D721Med (cell line): ENCODE results near the gene ABCA12.

Experiments
- DNase-seq: peaks from one replicate; pipeline ENCODE4 v3.0.0; 2011; ENCODE audit warnings: low spot score; ENCODE audit not compliant: insufficient read length
- FAIRE-seq: peaks from 2 replicates; lab custom pipeline; 2011; peaks lifted over from hg19 to GRCh38; lab: Jason Lieb, UNC
- TF ChIP-seq, protein P1 (sequence below): IDR thresholded peaks from 2 replicates; pipeline ENCODE4 v1.5.1; 2012; ENCODE audit warnings: mild to moderate bottlenecking, control low read depth; ENCODE audit not compliant: insufficient read depth; ENCODE audit errors: missing control alignments

The ABCA12 gene

DNA sequence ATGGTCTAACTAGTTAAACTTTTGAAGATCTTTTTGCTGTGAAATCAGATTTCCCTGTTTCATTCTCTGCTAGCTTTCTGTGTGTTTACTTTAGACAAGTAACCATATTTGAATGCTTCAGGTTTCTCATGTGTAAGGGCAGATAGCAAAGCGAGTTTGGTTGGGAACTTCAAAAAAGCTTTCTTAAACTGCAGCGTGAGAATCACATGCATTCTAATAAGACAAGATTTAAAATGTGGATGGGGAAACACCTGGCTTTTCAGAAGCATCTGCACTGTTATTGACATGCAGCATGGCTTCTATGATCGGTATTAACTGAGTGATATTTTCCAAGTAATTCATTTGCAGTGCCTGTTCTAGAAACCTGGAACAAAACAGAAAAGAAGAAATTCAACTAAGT is 119.3 kb downstream of the ABCA12 start:
- no peak for FAIRE-seq
- DNase-seq, result no peak
- TF ChIP-seq, protein P1, sequence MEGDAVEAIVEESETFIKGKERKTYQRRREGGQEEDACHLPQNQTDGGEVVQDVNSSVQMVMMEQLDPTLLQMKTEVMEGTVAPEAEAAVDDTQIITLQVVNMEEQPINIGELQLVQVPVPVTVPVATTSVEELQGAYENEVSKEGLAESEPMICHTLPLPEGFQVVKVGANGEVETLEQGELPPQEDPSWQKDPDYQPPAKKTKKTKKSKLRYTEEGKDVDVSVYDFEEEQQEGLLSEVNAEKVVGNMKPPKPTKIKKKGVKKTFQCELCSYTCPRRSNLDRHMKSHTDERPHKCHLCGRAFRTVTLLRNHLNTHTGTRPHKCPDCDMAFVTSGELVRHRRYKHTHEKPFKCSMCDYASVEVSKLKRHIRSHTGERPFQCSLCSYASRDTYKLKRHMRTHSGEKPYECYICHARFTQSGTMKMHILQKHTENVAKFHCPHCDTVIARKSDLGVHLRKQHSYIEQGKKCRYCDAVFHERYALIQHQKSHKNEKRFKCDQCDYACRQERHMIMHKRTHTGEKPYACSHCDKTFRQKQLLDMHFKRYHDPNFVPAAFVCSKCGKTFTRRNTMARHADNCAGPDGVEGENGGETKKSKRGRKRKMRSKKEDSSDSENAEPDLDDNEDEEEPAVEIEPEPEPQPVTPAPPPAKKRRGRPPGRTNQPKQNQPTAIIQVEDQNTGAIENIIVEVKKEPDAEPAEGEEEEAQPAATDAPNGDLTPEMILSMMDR, result no peak

DNA sequence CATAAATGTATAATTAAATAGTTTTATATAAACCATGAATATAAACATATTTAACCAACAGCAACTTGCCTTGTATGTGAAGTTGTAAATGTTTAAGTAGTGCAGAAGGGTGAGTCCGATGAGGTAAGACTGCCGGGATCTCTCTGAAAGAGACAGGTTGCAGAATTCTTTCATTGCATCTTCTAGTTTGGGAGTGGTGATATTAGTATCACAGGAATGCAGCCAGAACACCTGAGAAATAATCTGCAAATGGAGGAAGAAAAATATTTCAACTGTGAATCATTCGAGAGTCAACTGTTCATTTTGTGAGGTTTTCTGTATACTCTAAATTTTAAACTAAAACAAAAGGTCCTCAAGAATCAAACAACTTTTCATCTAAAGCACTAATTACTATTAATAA is 123.0 kb downstream of the ABCA12 start:
- no peak for DNase-seq
- FAIRE-seq, result no peak
- TF ChIP-seq, protein P1, result no peak

DNA sequence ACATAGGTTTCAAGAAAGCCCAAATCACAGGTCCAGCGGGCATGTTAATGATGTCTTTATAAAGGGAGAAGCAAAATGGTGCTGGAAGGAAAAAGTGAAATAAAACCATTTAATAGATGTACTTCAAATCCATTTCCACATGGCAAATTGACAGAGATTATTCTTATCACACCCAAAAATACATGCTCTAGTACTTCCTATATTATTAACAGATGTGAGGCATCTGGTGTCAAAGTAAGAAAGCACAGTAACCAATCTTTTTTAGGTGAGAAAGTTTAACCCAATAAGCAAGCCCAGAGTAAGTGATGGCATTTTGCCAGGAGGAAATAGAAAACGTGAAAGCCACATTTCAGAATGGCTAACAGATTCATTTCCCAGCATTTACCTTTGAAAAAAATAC is 128.0 kb downstream of the ABCA12 start:
- TF ChIP-seq, protein P1, result no peak
- no peak for FAIRE-seq
- no peak for DNase-seq

DNA sequence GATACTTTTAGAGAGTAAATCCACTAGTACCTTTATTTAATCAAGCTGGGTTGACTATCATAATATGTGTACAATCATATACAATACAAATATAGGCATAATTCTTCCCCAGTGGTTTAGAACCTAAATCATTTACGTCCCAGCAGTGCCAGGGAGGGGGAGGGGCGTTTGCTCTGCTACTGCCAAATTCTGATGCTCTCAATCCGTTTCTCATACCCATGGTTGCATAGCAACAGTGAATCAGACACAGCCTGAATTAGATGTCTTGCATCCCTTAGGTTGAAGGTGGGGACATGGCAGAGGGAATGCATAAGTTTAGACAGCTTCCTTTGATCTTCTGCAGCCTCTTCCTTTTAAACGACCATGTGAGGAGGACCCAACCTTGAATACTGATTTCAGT is 135.4 kb downstream of the ABCA12 start:
- TF ChIP-seq, protein P1, result no peak
- FAIRE-seq (no peak), DNase-seq (no peak)

DNA sequence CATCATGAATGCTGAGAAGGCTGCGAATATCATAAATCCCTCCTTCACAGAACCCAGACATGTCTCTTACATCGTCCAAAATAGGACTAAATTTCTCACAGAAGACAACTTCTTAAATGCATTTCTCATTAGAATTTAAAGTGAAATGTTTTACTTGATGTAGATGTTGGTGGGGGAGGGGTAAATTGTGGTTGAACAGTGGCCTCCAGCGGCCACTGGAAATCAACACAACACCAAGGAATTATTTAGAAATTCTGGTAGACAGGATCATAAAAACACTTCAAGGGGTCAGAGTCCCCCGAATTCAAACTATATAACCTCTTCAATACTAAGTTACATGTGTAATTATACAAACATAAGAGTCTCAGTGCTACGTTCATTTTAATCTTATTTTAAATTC is 135.9 kb downstream of the ABCA12 start:
- FAIRE-seq, result peak; percentile 70
- DNase-seq, result no peak
- TF ChIP-seq, protein P1, result peak; percentile 63

DNA sequence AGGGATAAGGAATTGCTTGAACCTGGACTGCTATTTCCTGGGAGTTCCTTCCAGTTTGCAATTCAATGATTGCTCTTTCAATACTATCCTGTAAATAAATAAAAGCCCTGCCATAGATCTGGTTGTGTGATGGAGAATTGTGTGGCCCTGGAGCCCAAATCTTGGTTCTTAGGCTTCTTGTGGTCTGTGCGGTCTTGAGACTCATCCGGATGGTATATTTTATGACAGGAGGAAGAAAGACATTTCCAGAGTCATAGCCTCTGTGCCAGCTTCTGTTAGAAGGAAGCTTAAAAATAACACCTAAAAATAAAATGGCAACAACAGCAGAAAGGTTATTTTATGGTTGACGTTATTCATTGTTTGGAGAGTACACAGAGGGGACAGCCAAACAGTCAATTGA is 137.7 kb downstream of the ABCA12 start:
- TF ChIP-seq, protein P1, result no peak
- no peak for FAIRE-seq
- DNase-seq, result no peak

DNA sequence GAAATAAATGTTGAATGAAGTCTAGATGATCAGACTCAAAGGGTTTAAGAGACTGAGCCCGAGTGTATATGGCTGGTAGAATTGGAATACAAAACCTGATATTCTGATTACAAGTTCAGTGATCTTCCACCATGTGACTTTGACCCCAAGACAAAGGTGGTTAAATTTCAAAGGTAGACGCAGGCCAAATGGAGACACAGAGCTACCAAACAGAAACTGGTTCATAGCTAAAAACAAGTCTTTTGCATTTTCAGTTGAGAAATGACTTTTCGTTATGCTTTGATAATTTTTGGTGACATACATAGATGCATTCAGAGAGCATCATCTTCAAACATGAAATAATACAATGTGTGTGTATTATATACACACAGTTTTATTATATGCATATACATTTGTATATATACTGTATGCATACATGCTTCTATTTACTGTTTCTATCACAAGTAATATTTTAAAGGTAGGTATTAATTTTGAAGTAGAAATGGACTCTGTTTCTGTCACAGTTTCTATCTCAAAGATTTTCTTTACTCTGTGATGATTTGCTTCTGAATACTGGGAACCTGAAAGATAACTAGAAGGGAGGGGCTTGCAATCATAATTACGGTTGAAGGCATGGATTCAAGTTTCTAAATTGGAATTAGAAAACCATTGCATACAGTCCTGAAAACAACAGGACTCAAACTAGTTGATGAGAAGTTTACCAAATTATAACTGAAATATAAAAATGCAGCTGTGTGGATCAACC is 142.3 kb downstream of the ABCA12 start:
- FAIRE-seq (no peak), DNase-seq (no peak)
- TF ChIP-seq, protein P1, result no peak
